HG02610 (cell line): ENCODE data around the gene NBPF3.

Experiments used
- ATAC-seq: cut with Tn5 transposase; IDR thresholded peaks from one replicate; pipeline ENCODE4 v1.9.1; 2021; ENCODE audit warnings: mild to moderate bottlenecking, moderate library complexity; ENCODE audit not compliant: unreplicated experiment

The NBPF3 gene

DNA sequence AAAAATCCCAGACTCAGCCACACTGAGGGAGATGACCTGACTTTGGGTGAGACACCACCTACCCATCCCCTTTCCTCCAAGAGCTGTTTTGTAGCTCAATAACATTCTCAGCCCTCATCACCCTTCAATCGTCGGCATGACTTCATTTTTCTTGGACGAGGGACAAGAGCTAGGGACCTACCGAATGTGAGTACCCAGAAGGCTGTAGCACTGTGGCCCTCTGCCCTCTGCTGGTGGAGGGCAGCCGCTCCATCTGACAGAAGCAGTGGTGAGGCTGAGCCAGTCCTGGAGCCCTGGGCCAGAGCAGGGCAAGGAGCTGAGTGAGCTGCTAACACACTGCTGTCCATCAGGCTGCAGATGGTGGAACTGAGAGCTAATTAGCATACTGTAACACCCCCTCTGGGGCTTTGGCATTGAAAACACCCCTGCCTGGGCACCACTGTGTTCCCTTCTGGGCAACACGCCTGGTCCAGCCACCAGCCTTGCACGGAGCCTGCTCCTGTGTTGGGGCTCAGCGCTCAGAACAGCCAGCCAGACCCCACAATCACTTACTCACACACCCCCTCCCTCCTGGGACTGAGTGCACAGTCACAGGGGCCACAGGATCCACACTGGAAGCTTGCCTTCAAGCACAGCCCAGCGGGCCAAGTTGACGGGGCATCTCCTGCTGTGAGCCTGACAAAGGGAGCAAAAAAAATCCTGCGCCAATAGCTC, 51.0 kb downstream of the NBPF3 start:
- ATAC-seq, result no peak

DNA sequence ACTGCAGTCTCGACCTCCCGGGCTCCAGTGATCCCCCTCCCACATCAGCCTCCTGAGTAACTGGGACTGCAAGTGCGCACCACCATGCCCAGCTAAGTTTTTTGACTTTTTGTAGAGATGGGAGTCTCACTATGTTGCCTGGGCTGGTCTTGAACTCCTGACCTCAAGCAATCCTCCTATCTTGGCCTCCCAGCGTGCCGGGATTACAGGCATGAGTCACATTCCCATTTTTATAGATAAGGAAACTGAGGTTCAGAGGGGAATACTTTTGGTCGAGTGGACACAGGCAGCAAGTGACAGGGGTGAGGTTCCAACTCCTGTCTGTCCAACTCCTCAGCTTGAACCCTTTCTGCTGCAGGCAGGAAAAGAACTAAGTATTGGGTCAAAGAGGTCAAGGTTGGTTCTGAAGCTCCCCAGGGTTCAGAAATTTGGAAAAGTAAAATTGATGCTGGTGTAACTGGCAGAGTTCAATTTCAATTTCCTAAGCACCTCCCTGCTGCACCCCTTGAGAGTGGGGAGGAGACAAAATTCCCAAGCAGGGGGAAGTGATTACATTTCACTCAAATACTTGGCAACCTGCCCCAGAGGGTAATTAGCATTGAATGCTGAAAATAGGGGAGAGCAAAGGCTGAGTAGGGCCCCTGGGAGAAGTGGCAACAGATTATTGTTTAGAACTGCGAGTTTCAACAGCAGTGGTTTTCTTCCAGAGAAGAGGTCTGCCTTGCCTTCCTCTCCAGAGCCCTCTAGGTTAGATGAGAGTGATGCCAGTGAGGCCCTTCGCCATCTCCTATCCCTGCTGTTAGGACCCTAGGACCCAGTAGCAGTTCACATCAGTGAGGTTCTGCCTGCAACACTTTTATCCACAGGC, 51.8 kb downstream of the NBPF3 start:
- ATAC-seq, result no peak

DNA sequence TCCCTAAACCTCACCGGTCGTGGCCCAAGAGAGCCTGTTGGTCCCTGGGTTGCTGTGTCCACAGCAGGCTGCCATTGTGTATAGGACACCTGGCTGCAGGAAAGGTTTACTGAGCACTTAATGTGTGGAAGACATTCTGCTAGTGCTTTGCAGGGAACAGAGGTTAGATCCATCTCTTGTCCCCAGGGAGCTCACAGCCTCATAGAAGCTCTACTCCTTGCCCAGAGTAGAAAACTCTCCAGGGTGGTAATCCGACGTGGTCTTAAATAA, 52.4 kb downstream of the NBPF3 start:
- ATAC-seq, result no peak

DNA sequence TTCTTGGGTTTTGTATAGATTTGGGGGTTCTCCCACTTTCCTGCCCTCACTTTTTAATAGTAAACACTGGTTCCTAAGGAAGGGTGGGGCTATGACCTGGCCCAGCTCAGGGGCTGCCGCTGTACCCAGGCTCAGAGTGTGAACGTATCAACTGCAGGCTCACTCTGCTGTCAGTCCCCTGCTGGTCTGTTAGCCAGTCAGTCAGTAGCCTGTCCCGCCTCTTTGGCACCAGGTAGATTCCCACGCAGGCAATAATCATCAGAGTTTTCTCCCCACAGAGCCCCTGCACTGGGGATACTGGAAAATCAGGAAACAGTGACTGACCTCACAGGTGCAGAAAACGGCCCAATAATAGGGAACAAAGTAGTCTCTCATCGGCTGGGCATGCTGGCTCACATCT, 54.3 kb downstream of the NBPF3 start:
- no peak for ATAC-seq

DNA sequence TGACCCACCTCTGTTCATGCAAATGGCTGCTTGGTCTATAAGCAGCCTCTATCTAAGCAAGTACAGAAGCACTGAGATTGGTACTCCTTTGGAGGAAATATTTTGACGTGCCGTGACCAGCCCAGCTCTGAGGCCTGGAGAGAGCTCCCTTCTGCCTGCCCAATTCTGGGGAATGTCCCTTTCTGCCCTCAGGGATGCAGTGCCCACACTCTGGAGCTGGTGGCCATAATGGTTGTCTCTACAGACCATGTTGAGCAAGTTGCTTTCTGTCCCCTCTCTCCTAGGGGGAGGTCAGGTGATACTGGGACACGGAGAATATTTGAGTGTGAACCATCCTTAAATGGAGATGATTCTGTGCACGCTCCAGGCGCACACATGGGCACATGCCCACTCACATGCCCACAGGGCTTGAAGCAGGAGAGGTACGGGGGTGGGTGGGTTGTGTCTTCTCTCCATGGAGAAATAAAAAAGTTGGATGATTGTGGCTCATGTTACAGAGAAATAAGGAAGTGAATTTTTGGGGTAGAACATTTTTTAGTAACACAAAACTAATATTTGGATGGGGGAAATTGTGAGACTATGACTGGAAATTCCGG, 55.4 kb downstream of the NBPF3 start:
- ATAC-seq, result no peak

DNA sequence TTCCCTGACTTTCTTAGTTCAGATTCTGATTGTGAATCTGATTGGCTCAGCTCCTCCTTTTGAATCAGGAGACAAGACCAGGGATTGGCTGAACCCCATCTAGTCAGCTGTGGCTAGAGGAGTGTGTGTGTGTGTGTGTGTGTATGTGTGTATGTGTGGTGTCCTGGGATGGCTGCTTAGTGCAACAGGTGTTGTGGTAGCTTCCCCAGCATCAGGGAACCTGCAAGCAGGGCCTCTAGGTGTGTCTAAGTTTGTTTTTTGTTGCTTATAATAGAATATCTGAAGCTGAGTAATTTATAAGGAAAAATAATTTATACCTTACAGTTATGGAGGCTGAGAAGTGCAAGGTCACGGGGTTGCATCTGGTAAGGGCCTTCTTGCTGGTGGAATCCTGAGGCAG, 56.1 kb downstream of the NBPF3 start:
- ATAC-seq, result no peak

DNA sequence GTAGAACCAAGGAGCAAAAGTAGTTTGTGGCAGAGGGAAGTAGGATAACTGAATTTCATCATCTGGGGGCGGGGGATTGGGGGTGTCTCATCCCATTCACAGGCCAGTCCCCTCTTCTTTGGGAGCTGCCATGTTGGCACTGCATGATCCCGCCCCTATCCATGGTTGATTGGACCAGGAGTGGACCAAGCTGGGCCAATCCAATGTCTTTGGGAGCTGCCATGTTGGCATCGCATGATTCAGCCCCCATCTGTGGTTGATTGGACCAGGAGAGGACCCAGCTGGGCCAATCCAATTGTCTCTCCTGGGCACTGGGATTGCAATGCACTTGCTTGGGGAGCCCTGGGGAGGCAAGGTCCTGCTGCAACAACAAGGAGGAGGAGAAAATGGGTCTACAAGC, 56.9 kb downstream of the NBPF3 start:
- ATAC-seq, result no peak

DNA sequence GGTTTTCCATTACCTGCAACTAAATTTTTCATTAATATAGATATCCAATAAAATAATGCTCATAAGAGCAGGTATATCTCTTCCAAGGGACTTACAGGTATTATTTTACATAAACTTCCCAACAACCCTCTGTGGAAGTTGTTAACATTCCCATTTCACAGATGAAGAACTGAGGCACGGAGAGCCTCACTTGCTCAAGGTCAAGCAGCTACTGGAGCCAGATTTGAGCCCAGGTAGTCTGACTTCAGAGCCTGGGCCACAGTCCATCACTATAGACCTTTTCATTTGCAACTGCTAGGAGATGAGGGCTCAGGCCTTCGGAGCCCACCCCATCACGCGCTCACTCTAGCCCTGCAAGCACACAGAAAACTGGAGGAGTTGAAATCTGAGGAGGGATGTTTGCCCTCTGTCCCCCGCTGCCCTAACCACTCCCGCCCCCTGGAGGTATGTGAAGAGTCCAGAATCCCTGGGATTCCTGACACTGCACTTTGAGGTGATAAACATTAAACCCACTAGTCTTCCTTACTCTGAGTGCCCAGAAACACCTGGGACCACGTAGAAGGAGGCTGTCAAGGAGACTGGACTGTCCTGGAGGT, 57.6 kb downstream of the NBPF3 start:
- no peak for ATAC-seq

DNA sequence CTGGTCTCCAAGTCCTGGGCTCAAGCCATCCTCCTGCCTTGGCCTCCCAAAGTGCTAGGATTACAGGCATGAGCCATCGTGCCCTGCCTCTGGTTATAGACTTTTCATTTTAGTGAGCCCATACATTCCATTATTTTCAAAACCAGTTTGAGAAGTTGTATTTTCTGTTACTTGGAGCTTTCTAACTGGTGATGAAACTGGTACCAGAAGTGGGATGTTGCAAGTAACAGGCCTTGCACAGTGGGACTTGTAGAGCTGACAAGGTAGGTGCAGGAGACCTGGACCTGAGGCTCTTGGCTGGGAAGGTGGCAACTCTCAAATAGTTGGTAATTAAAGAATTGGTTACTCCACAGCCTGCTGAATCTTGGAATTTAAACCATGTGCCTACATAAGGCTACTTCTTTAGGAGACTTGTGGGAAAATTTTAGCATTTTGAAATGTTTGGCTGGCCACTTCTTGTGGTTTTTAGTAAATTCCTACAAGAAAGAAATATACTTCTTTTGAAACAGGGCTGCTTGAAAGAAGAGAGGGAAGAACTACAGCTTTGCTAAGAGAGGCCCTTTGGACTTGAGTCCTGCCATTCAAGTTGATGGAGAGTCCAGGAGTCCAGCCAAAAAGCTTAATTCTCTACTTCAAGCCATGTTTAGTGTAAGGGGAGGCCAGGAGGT, 59.5 kb downstream of the NBPF3 start:
- ATAC-seq, result no peak

DNA sequence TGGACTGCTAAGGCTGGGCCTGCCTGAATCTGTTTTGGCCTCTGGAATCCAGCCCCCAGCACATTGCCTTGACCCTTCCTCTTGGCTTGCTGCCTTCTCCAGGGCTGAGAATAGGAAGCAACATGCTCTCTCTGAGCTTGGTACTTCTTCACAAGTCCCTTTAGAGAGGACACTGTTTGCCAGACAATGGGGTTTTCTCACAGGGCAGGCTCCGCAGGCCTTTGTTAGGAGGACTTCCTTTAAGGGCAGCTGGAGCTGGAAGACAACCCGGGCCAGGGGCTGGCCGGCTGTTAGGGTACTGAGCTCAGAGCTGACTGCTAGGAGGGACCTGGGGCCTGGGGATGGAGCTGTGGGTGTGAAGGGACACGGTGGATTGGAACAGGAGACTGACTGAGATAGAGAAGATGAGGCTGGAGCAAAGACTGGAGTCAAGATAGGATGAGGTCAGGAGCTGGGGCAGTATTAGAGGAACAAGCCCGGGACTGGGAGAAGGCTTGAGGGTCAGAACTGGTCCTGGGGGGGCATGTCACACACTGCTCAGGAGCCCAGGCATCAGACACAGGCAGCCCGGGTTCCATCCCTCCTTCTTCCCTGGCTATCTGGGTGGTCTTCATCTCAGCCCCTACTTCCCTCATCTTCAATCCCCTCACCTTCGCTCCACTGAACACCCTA, 63.9 kb downstream of the NBPF3 start:
- no peak for ATAC-seq

DNA sequence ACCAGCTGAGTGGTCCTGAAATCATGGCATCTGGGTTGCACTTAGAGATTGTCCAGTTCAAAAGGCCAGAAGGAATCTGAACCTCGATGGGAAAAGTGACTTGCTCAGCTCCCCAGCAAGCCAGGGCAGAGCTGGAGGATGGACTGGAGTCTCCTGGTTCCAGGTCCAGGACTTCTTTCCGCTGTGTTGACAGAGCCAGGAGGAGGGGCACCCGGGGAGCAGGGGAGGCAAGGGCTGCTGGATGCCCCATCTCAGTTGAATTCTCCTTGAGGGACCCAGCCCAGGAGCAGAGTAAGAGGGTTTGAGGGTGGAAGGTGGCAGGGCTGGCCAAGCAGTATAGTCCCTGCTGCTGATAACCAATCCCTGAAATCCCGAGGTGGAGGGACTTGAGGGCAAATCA, 66.9 kb downstream of the NBPF3 start:
- no peak for ATAC-seq

DNA sequence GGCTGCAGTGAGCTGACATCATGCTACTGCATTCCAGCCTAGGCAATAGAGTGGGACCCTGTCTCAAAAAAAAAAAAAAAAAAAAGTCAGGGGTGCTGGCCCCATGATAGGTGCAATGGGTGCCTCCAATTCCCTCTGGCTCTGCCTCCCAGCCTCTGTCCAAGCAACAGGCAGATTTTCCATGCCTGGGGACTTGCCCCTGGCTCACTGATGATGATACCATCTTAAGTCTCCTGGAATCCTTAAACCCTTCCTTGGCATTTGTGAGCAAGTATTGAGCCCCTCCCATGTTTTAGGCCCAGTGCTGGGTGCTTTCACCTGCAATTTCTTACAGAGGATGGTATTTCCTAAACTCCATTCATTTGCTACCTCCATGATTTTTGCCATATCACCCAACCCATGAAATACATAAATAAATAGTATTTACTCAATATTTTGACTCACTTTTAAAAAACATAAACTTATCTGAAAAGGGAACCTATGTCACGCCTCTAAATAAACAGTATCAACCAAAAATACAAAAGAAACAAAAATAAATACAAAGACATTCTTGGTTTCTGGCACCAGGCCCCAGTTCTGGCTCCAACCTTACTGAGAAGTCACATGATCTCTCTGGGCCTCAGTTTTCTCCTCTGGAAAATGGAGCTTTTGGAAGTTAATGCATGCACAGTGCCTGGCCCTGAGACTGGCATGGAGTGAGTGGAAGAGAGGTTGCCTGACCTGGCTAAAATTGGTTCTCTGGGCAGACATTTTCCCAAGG, 67.8 kb downstream of the NBPF3 start:
- no peak for ATAC-seq

DNA sequence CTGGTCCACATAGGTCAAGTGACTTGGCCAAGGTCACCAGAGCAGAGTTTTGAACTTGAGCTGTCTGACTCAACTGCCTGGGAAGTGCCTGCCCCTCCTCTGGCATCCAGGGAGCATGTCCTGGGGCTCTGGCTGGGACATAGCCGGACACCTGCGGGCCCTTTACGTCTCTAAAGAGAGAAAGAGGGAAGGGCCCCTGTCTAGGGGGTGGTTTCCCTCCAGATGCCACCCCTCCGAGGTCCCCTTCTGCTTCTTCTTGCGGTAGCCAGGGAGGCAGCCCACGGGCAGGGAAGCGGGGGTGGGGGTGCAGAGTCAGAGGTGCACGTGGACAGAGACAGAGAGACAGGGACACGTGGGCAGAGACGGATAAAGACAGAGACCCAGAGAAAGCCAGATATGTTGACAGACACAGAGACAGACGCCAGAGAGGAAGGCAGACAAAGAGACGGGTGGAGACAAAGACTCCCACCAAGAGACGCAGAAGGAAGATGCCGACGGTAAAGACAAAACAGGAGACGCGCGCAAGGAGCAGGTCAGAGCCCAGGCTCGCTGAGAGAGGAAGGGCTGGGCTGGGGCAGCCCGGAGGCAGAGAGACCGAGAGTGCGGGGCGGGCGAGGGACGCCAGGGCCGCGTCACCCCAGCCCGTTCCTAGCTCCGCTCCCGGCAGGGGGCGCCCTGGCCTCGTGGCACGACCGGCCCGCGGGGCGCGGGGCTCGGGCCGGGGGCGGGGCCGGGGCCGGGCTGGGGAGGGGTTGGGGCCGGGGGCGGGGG, 68.8 kb downstream of the NBPF3 start:
- no peak for ATAC-seq

DNA sequence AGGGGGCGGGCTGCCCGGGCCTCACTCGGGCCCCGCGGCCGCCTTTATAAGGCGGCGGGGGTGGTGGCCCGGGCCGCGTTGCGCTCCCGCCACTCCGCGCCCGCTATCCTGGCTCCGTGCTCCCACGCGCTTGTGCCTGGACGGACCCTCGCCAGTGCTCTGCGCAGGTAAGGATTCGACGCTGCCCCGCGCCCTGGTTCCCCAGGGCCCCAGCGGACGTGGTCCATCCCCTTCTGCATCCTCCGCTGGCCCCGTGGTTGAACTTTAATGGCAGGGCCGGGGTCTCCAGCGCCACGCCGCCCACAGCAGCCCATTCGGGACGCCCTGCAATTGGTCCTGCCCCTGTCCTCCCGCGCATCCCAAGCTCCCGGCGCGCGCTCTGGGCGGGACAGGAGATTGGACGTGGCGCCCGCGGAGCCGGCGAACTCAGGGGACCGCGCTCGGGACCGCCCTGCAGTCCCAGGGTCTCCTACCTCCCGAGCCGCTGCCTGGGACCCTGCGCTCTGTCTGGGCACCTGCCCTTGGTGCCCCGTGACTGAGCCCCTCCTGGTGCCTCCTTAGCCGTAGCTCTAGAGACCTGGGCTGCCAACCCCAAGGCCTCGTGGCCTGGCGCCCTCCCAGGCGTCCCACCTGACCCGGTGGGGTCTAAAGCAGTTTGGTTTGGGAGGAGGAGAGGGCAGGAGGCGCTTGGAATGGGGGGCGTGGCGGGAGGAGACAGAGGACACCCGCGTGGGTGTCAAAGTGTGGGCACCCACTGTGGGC, 69.6 kb downstream of the NBPF3 start, which contains the start of gene ALPL:
Gene ALPL (plus strand): TSS at position 73 of the 762 bp plus-strand sequence. CDS start 44,659 bp downstream, outside the sequence.
- ATAC-seq, result no peak

DNA sequence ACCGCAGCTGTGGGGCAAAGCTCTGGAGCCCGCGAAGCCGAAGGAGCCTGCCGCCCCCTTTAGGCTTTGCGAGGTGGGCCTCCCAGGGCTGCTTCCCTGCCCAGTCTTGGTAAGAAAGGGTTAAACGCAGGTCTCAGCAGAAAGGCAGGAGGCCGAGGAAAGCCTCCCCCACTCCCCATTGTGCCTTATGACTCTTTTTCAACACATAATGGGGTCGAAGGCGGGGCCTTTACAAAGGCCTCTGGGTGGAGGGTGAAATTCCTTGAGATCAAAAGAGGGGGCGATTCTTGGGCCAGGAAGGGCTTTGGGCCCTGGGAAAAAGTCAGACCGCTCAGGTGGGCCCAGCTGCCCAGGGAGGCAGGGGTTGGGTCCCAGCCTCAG, 70.2 kb downstream of the NBPF3 start:
- ATAC-seq, result no peak

DNA sequence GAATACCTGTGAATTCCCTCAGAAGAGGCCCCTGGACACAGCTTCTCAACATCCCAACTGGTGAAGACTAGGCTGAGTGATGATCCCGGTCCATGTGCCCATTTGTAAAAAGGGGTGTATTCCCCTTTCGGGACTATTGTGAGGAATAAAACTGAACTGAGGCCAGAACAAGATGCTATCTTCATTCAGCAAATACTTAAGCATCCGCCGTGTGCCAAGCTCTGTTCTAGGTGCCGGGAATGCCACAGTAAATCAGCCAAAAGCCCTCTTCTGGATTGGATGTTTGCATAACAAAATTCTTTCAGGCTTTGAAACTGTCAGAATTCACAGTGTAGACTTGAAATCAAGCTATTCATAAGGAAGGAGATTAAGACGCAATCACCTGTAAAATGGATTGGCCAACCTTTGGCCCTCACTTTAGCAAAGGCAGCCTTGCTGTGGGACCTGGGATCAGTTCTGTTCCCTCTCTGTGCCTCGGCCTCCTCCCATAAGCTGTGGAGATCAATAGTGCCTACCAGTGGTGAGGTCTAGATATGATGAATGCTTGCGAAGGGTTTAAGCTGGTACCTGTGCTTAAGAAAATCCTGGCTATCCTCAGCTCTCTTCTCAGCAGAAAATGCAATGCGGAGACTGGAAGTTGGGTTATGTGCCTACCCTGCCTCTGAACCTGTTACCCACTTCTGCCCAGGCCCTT, 71.1 kb downstream of the NBPF3 start:
- no peak for ATAC-seq

DNA sequence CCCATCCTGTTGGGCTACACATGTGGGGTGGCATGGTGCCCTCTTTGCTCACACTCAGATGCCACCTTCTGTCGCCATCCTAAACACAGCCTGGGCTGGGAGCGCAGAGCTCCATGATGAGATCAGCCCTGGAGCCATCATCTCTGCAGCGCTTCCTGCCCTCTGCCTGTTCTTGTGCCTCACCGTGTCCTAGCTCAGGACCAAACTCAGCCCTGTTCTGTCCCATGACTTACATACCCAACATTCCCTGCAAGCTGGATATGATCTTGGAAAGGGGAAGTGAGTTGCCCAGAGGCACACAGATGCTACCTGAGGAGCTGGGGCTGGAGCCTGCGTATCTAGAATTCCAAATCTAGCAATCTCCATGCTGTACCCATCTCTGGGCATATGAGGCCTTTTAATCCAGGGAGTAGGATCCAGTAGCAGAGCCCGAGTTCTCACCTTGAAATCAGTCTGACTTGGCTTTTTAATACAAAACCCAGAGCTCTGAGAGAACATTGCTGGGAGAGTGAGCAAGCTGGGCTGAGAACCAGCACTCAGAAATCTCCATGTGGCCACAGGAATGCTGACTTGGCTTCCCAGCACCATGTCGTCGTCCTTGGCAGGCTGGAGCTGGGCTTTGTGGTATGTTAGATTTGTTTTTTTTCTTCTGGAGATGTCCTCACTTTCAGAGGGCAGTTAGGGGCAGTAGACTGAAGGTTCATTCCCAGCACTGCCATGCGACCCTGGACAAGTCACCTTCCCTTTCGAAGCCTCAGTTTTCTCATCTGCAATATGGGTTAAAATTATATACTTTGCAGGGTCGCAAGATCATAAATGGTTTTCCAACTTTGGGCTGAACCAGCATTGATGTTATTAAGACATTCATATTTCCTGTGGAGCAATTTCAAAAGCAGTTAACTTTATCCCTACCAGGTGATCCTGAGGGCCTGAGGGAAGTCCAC, 71.9 kb downstream of the NBPF3 start:
- ATAC-seq, result no peak
